SK-N-SH (cell line): ENCODE data around the gene KLHL12.

Source experiments
- CTCF ChIP-seq: fragments of 200-600 bp; sonication (generic); IDR thresholded peaks from 2 replicates; pipeline ENCODE4 v1.6.1; 2017; ENCODE audit warnings: antibody characterized with exemption, mild to moderate bottlenecking, moderate library complexity
- GABPA ChIP-seq: IDR thresholded peaks from 2 replicates; pipeline ENCODE4 v1.4.0; 2012; ENCODE audit warnings: low read depth, mild to moderate bottlenecking
- JUND ChIP-seq: IDR thresholded peaks from 2 replicates; pipeline ENCODE4 v1.4.0; 2012

DNA sequence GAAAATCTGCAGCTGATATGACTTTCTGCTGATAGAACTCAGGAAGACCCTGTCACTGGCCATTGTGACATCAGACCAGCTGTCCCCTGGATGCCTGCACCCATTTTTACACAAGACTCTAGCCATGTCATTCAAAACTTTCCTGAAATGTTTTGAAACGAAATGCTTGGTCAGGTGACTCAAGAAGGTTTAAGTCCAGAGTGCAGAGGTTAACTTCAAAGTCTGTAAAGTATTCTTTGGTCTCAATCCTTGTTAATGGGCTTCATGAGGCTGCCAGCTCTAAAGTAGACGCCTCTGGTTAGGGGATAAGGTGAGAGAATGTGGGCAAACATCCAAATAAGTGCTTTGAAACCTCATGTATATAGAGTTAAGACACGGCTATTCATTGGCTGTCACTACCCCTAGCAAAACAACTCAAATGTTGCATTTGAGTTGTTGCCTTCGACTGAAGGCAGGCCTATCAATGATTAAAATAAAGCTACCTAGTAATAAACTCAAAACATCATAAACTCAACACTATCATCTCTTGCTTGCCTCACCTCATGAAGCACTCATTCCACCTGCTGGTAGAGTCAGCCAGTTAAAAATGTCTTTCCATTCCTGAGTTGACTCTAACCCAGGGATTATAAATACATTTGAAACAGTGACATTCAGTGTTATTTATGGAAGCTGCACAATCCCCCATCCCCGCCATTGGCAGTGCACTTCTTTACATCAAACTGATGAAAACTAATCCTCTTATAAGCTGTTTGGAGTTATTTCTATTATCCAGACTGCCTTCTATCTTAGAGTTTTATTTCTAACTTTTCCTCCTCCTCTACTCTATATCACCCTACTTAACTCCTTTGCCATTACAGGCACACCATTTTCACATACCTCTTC lies 64.1 kb downstream of the KLHL12 start:
- TF ChIP-seq CTCF (no peak), GABPA (no peak), JUND (no peak)
